ACHN (cell line): ENCODE results near the gene TRAPPC8.
A peak's percentile ranks its signal among the peaks of the same experiment; 100 is the strongest.
"Not testable (repeated sequence)": the region's sequence is repeated elsewhere in the genome, so short reads cannot be mapped to it uniquely, and the experiment has no call there.

Source experiments
- DNase-seq: peaks from one replicate; pipeline ENCODE4 v3.0.0-alpha.2; 2015
- in situ Hi-C: cut with HindIII; loops from 2 replicates; pipeline ENCODE4 v1.10.0; 2017; ENCODE audit warnings: low sequenced_read_pairs, low pct_ligation_motif_present, low pct_unique_long_range_greater_than_20kb

Gene TRAPPC8

DNA sequence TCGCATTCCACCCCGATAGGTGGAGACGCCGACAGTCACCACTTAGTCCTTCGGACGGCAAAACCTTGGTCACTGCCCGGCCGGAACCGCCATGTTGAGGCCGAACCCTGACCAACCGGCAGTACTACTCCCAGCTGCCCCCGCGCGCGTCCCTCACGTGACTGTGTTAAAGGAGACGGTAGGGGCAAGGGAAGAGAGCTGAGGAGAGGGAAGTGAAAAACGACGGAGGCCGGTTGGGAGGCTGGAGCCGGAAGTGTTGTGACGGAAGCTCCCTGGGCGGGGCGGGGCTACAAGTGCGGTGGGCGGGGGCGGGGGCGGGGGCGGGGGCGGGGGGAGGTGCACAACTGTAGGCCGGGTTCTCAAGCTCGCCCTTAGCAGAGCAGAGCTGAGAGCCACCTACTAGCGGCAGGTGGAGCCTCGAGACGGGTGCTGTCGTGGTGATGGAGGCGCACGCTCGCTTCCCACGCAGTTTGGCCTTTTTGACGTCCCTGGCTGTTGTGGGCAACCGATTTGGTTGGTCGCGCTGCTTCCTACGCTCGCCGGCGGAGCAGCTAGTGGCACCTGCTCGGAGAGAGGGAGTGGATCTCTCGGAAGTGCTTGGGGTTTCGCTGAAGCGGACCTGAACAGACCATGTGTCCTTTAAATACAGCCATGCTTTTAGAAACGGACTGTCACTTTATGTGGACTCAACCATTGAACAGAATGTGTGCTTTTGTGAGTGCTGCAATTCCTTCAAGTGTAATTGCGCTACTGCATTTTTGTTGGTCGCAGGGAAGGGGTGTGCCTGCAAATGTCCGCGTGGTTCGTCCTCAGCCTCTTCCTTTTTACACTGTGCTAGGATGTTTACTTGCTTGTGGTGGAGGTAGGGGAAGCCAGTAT, at the start of gene TRAPPC8:
TRAPPC8 (minus strand) TSS at position 130 of the 879 bp plus-strand sequence. CDS start 364 bp downstream, outside the sequence.
- in situ Hi-C loops: no loop called here
- DNase-seq: peak; percentile 97

- in situ Hi-C loops: no loop called here
- no peak for DNase-seq
These were observed 47.9 kb upstream of the TRAPPC8 start for GRCh38 chr18:31990823-31991222.

GRCh38 chr18:31983976-31984375, 41.0 kb upstream of the TRAPPC8 start:
- no peak for DNase-seq
- in situ Hi-C loops: no loop called here

- DNase-seq: no peak
- in situ Hi-C loops: no loop called here
These were observed 40.1 kb upstream of the TRAPPC8 start for GRCh38 chr18:31983020-31983419.

GRCh38 chr18:31980863-31981262, 37.9 kb upstream of the TRAPPC8 start:
- DNase-seq: no peak
- in situ Hi-C loops: no loop called here

DNA sequence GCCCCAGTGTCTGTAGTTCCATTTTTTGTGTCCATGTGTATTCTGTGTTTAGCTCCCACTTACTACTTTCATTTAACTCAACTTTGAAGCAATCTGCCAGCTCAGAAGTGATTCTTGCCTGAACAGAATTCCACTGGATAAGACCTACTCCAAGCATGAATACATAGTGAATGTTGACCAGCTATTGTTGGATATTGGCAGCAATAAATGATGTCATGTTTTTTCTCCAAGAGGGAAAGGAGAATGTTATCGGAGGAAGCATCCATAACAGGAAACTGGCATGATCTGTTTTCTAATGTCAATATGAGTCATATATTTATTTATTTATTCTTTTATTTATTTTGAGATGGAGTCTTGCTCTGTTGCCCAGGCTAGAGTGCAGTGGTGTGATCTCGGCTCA, 36.8 kb upstream of the TRAPPC8 start:
- DNase-seq: no peak

DNA sequence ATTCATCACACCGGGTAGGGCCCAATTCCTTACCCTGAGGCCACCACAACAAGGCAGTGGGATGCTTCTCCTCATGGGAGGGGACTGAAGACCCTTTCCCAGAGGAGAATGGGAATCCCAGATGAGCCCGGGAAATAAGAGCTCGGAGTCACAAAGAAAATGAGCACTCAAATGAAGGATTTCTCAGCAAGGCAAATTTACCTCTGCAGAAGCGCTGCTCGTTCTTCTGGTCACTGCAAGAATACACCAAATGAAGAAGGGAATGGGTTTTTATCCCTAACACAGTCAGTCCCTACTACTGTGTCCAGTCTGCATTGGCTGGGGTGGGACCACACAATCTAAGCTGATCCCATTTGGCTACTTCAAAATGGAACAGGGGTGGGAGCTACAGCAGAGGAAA, 35.7 kb upstream of the TRAPPC8 start:
- DNase-seq: no peak
- in situ Hi-C loops: no loop called here

More for the DNA sequence above, 36.8 kb upstream of the TRAPPC8 start:
- in situ Hi-C loops: no loop called here

GRCh38 chr18:31977270-31977872, 34.4 kb upstream of the TRAPPC8 start:
- in situ Hi-C loops: no loop called here
- DNase-seq: peak; percentile 59

- DNase-seq: no peak
- in situ Hi-C loops: no loop called here
These were observed 33.3 kb upstream of the TRAPPC8 start for GRCh38 chr18:31976242-31976641.

GRCh38 chr18:31973929-31974546, 31.1 kb upstream of the TRAPPC8 start:
- DNase-seq: no peak
- in situ Hi-C loops: no loop called here

DNA sequence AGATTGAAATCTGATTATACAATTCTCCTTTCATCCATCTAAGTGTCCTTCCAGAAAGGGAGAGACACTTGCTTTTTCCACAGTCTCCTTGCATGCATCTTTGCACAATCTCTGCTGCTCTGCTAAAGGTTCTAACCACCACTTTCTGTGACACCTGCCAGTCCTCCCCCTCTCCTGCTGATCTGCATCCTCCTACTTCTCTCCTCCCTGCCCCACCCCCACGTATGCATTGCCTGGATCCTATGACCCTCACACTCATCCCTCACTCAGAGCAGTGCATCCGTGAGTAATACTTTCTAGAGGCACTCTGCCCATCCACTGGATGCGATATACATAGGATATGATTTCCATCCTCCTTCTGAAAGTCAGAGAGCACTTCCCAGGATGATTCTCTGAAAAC, 27.7 kb upstream of the TRAPPC8 start:
- no peak for DNase-seq
- in situ Hi-C loops: no loop called here

- in situ Hi-C loops: no loop called here
- no peak for DNase-seq
These were observed 22.5 kb upstream of the TRAPPC8 start for GRCh38 chr18:31965316-31965970.

GRCh38 chr18:31957728-31958127, 14.8 kb upstream of the TRAPPC8 start:
- DNase-seq: no peak
- in situ Hi-C loops: no loop called here

GRCh38 chr18:31954349-31954748, 11.4 kb upstream of the TRAPPC8 start:
- DNase-seq: no peak
- in situ Hi-C loops: no loop called here

DNA sequence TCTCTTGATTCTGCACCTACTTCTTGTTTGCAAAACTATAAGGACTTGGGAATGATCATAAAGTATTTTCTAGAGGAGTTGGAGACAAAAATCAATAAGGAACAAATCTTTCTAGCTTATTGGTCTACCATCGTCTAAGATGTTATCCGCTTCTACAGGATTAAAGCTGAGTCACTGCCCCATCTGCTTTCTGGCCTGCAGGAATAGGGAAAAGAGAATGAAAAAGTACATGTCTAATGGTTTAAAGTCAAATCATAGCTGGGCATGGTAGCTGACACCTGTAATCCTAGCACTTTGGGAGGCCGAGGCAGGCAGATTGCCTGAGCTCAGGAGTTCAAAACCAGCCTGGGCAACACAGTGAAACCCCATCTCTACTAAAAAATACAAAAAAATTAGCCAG, 10.8 kb upstream of the TRAPPC8 start:
- DNase-seq, in situ Hi-C loops: not testable (repeated sequence)

GRCh38 chr18:31952223-31952622, 9.3 kb upstream of the TRAPPC8 start:
- in situ Hi-C loops: no loop called here
- DNase-seq: no peak

DNA sequence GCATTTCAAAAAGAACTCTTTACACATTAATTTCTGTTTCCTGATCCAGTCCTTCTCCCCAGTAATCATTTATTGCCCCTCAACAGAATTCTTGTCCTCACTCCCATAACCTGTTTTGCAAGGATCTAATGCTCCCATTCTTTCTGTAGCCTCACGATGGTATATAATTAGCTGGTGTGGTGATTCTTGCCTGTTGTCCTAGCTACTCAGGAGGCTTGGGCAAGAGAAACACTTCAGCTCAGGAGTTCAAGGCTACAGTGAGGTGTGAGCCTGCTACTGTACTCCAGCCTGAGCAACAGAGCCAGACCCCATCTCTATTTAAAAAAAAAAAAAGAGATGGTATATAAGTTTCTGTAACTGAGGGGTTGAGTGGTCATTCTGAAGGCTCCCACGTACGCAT, 7.7 kb upstream of the TRAPPC8 start:
- in situ Hi-C loops: no loop called here
- DNase-seq: no peak

DNA sequence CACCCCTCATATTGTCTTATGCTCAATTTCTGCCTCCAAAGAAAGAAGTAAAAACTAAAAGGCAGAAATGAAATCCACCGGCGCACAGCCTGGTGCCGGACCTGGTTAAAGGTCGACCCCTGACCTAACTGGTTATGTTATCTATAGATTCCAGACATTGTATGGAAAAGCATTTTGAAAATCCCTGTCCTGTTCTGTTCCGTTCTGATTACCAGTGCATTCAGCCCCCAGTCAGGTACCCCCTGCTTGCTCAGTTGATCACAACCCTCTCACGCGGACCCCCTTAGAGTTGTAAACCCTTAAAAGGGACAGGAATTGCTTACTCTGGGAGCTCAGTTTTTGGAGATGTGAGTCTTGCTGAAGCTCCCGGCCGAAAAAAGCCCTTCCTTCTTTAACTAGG, 5.4 kb upstream of the TRAPPC8 start:
- DNase-seq, in situ Hi-C loops: not testable (repeated sequence)
